Ecto neural progenitor cell (in vitro differentiated cells): ENCODE data around the gene SCUBE1.

ENCODE experiments used
- DNase-seq: peaks from one replicate; pipeline ENCODE4 v3.0.0-alpha.2; 2018; ENCODE audit warnings: low spot score

Gene SCUBE1

GRCh38 chr22:43155789-43156188, 187.4 kb downstream of the SCUBE1 start:
- DNase-seq, result no peak

GRCh38 chr22:43154887-43155536, 188.2 kb downstream of the SCUBE1 start:
- DNase-seq, result no peak

- DNase-seq, result no peak
These were observed 189.3 kb downstream of the SCUBE1 start for GRCh38 chr22:43153899-43154298.

GRCh38 chr22:43152357-43153071, 190.7 kb downstream of the SCUBE1 start:
- DNase-seq, result peak; percentile 57

- no peak for DNase-seq
These were observed 191.2 kb downstream of the SCUBE1 start for GRCh38 chr22:43152003-43152356.

GRCh38 chr22:43151251-43152002, 191.7 kb downstream of the SCUBE1 start, which contains the start of gene TSPO:
TSPO (plus strand) TSS chr22:43151559; CDS start chr22:43159239, 7,680 bp downstream.
- peak; percentile 77 for DNase-seq

- no peak for DNase-seq
These were observed 192.4 kb downstream of the SCUBE1 start for GRCh38 chr22:43150731-43151206.

- DNase-seq, result no peak
These were observed 194.6 kb downstream of the SCUBE1 start for GRCh38 chr22:43148581-43148980.

GRCh38 chr22:43147821-43148220, 195.4 kb downstream of the SCUBE1 start:
- DNase-seq, result no peak
